ENCODE data around the gene TTC33. TPM values are rescaled to one million over a fixed set of nuclear protein-coding genes. Genes with fewer than 3 reads are reported as not detected.

Gene TTC33
- total RNA-seq, 4 donors from 2014 or later = 18.8 to 123 (median 39.7) TPM

DNA sequence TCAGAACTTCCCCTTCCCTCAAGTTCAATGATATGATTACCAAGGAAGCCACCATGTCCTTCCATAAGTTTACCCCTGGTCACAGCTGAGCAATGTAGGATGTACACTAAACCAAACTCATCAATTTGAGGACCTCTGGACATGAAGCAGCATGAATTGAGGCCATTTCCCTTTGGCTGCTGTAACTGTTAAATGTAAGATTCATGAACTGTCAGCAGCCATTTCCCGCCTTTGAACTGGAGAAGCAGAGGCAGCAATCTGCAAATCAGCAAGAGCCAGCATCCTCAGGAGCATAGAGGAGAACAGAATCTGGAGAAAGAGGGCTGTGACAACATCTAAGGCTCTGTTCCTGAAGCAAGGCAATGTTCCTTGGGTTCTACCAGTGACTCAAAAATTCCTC is 180.3 kb downstream of the TTC33 start:
- Histone ChIP-seq H3K36me3 (no peaks in the 10 kb centered on the region), H3K4me1 (no peaks in the 10 kb centered on the region), H3K4me3 (no peak overlapping the region), H3K27me3 (no peaks in the 10 kb centered on the region), H3K9me3 (no peaks in the 10 kb centered on the region), H3K27ac (no peak overlapping the region)
- TF ChIP-seq, protein P1, sequence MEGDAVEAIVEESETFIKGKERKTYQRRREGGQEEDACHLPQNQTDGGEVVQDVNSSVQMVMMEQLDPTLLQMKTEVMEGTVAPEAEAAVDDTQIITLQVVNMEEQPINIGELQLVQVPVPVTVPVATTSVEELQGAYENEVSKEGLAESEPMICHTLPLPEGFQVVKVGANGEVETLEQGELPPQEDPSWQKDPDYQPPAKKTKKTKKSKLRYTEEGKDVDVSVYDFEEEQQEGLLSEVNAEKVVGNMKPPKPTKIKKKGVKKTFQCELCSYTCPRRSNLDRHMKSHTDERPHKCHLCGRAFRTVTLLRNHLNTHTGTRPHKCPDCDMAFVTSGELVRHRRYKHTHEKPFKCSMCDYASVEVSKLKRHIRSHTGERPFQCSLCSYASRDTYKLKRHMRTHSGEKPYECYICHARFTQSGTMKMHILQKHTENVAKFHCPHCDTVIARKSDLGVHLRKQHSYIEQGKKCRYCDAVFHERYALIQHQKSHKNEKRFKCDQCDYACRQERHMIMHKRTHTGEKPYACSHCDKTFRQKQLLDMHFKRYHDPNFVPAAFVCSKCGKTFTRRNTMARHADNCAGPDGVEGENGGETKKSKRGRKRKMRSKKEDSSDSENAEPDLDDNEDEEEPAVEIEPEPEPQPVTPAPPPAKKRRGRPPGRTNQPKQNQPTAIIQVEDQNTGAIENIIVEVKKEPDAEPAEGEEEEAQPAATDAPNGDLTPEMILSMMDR (IDR thresholded peaks at IDR 0.05) = no peak
- TF ChIP-seq POLR2A (IDR thresholded peaks at IDR 0.05) = no peak
- no peak for DNase-seq
- intact Hi-C loops (cut with DNase I; ENCODE audit: low total_unique reads) = no loop called here

DNA sequence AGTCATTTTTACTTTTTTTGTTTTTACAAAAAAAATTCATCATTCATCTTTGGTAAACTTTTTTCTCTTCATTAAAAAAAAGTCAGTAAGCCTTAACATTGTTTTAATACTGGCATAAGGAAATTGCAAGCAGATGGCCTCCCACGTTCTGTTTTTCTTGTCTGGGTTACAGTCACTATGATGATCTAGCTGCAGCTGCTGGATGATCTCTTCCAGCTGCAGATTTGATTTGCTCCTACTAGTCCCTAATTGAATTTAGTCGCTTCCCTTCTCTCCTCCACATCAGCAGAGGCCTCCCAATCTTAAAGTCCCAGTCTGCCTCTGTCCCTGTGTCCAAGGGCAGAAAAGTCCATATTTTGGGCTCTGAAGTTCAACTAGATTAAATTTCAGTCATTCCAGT is 182.8 kb downstream of the TTC33 start:
- peak overlapping the region in 1 of 2 donors; percentile 32 for H3K27ac ChIP-seq
- no peaks in the 10 kb centered on the region for H3K36me3 ChIP-seq
- DNase-seq = peak; percentile 15 to 27
- H3K9me3 ChIP-seq = no peaks in the 10 kb centered on the region
- H3K27me3 ChIP-seq = no peaks in the 10 kb centered on the region
- TF ChIP-seq, protein P1 (IDR thresholded peaks at IDR 0.05) = no peak
- TF ChIP-seq POLR2A (IDR thresholded peaks at IDR 0.05) = no peak
- no peak overlapping the region for H3K4me3 ChIP-seq
- H3K4me1 ChIP-seq = no peaks in the 10 kb centered on the region
- intact Hi-C loops (cut with DNase I; ENCODE audit: low total_unique reads) = no loop called here

DNA sequence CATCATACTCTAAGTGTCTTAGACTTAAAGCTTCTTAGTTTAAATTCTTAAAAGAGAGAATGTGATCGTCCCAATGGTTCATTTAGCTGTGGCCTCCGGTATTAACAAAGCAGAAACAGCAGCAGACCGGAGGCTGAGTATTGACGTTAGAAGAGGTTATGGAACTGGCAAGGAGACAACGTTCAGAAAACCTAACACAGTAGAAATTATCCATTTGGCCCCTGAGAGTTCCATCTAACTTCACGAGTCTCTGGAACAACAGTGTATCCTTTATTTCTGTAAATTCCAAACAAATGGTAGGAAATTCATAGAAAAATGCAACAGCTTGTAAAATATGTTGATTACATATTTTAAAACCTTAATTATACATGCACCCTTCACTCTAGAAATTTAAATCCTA is 183.4 kb downstream of the TTC33 start:
- Histone ChIP-seq H3K27me3 (no peaks in the 10 kb centered on the region), H3K9me3 (no peaks in the 10 kb centered on the region), H3K36me3 (no peaks in the 10 kb centered on the region), H3K4me1 (no peaks in the 10 kb centered on the region), H3K27ac (peak overlapping the region in 1 of 2 donors; percentile 37), H3K4me3 (no peak overlapping the region)
- TF ChIP-seq, protein P1 (IDR thresholded peaks at IDR 0.05) = no peak
- DNase-seq = no peak
- intact Hi-C loops (cut with DNase I; ENCODE audit: low total_unique reads) = no loop called here

DNA sequence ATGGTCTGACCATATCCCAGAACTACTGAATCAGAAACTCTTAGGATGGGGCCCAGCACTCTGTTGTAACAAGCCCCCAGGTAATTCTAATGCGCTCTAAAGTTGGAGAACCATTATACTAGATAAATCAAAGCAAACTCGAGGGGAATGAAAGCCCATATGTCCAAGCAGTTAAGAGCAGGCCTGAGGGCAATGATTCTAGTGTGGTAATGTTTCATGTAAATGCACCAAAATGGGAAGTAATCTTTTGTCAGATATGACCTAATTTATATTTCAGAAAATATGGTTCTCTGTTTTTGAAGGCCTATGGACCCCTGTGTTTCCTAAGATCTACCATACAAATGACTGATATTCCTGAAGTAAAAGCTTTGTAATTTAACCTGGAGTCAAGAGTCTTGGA is 184.0 kb downstream of the TTC33 start:
- no peaks in the 10 kb centered on the region for H3K4me1 ChIP-seq
- no peaks in the 10 kb centered on the region for H3K36me3 ChIP-seq
- no peak overlapping the region for H3K4me3 ChIP-seq
- intact Hi-C loops (cut with DNase I; ENCODE audit: low total_unique reads) = no loop called here
- no peak for DNase-seq
- no peaks in the 10 kb centered on the region for H3K9me3 ChIP-seq
- peak overlapping the region in 1 of 2 donors; percentile 9 for H3K27ac ChIP-seq
- TF ChIP-seq, protein P1 (IDR thresholded peaks at IDR 0.05) = no peak
- TF ChIP-seq POLR2A (IDR thresholded peaks at IDR 0.05) = no peak
- H3K27me3 ChIP-seq = no peaks in the 10 kb centered on the region

DNA sequence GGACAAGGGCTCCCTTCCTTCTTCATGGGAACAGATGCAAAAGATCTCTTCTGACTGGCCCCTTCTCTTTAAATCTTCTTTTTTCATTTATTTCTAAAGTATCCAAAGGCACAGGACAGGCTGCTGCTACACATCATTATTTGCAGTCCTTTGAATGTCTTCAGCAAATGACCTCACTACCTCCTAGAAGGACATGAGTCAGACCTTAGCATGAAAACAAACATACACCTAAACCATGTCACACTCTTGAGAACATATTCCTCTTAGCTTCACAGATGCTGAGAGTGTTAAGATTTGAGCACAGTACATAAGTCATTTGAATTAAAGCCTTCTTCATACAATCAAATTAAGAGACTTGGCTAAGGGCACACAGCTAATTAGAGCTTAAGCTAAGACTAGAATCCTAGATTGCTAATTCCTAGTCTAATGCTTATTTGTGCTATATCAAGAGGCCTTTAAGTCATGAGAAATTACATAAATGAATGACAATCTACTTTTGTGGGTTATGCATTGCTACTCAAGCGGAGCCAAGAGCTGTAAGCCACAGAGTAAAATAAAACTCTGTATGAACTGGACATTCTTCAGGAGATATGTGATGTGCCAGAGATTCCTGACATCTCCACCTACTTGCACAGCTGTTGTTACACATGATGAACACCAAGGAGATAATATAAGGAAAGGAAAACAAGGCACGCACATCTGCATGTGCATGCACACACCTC is 185.2 kb downstream of the TTC33 start:
- Histone ChIP-seq H3K9me3 (no peaks in the 10 kb centered on the region), H3K27me3 (no peaks in the 10 kb centered on the region), H3K4me3 (no peak overlapping the region), H3K27ac (peak overlapping the region in 1 of 2 donors; percentile 9), H3K36me3 (no peaks in the 10 kb centered on the region), H3K4me1 (no peaks in the 10 kb centered on the region)
- intact Hi-C loops (cut with DNase I; ENCODE audit: low total_unique reads) = no loop called here
- no peak for DNase-seq
- TF ChIP-seq POLR2A (IDR thresholded peaks at IDR 0.05) = no peak
- TF ChIP-seq, protein P1 (IDR thresholded peaks at IDR 0.05) = no peak
